Measurements from ENCODE around the gene KRT8. TPM values are rescaled to one million over a fixed set of nuclear protein-coding genes. Genes with fewer than 3 reads are reported as not detected.
A peak's percentile ranks its signal among the peaks of the same experiment; 100 is the strongest.

KRT8 gene
- total RNA-seq, 1 experiment from 2014 or later = 3.5 TPM

GRCh38 chr12:52925717-52926595 lies 21.1 kb upstream of the KRT8 start:
- no peak for DNase-seq (ENCODE audit: low read depth)

GRCh38 chr12:52924764-52925716 lies 20.2 kb upstream of the KRT8 start:
- DNase-seq (ENCODE audit: low read depth) = peak; percentile 80

GRCh38 chr12:52921488-52922165 lies 16.8 kb upstream of the KRT8 start:
- DNase-seq (ENCODE audit: low read depth) = no peak

GRCh38 chr12:52920937-52921336 lies 16.1 kb upstream of the KRT8 start:
- DNase-seq (ENCODE audit: low read depth) = peak; percentile 52

GRCh38 chr12:52918784-52919183 lies 13.9 kb upstream of the KRT8 start:
- no peak for DNase-seq (ENCODE audit: low read depth)

- DNase-seq (ENCODE audit: low read depth) = no peak
Measured at GRCh38 chr12:52918351-52918750, 13.5 kb upstream of the KRT8 start.

- DNase-seq (ENCODE audit: low read depth) = no peak
Measured at GRCh38 chr12:52917800-52918199, 12.9 kb upstream of the KRT8 start.

- DNase-seq (ENCODE audit: low read depth) = no peak
Measured at GRCh38 chr12:52916216-52916615, 11.3 kb upstream of the KRT8 start.

- DNase-seq (ENCODE audit: low read depth) = no peak
Measured at GRCh38 chr12:52915637-52916036, 10.8 kb upstream of the KRT8 start.

GRCh38 chr12:52914576-52915121 lies 9.8 kb upstream of the KRT8 start:
- DNase-seq (ENCODE audit: low read depth) = no peak

- DNase-seq (ENCODE audit: low read depth) = no peak
Measured at GRCh38 chr12:52913431-52913821, 8.6 kb upstream of the KRT8 start.

GRCh38 chr12:52912711-52913430 lies 8.0 kb upstream of the KRT8 start:
- DNase-seq (ENCODE audit: low read depth) = no peak

- DNase-seq (ENCODE audit: low read depth) = no peak
Measured at GRCh38 chr12:52910248-52910883, 5.5 kb upstream of the KRT8 start.

GRCh38 chr12:52909796-52910195 lies 4.9 kb upstream of the KRT8 start:
- no peak for DNase-seq (ENCODE audit: low read depth)

GRCh38 chr12:52909331-52909730 lies 4.5 kb upstream of the KRT8 start:
- DNase-seq (ENCODE audit: low read depth) = no peak

GRCh38 chr12:52907092-52907810 lies 2.4 kb upstream of the KRT8 start:
- DNase-seq (ENCODE audit: low read depth) = peak; percentile 31

- DNase-seq (ENCODE audit: low read depth) = no peak
Measured at GRCh38 chr12:52906191-52906601, 1.3 kb upstream of the KRT8 start.

- DNase-seq (ENCODE audit: low read depth) = peak; percentile 47
Measured at GRCh38 chr12:52903855-52904508, 894 bp downstream of the KRT8 start.

GRCh38 chr12:52903285-52903854 lies 1.5 kb downstream of the KRT8 start:
- peak; percentile 72 for DNase-seq (ENCODE audit: low read depth)

All from RPMI7951 (cell line).